HG02571 (cell line): ENCODE measurements around the gene MBD5.
"Not testable (repeated sequence)": the region's sequence is repeated elsewhere in the genome, so short reads cannot be mapped to it uniquely, and the experiment has no call there.

Experiments used
- ATAC-seq: cut with Tn5 transposase; IDR thresholded peaks from one replicate; pipeline ENCODE4 v1.9.1; 2021; ENCODE audit warnings: mild to moderate bottlenecking, moderate library complexity; ENCODE audit not compliant: unreplicated experiment

Gene MBD5

DNA sequence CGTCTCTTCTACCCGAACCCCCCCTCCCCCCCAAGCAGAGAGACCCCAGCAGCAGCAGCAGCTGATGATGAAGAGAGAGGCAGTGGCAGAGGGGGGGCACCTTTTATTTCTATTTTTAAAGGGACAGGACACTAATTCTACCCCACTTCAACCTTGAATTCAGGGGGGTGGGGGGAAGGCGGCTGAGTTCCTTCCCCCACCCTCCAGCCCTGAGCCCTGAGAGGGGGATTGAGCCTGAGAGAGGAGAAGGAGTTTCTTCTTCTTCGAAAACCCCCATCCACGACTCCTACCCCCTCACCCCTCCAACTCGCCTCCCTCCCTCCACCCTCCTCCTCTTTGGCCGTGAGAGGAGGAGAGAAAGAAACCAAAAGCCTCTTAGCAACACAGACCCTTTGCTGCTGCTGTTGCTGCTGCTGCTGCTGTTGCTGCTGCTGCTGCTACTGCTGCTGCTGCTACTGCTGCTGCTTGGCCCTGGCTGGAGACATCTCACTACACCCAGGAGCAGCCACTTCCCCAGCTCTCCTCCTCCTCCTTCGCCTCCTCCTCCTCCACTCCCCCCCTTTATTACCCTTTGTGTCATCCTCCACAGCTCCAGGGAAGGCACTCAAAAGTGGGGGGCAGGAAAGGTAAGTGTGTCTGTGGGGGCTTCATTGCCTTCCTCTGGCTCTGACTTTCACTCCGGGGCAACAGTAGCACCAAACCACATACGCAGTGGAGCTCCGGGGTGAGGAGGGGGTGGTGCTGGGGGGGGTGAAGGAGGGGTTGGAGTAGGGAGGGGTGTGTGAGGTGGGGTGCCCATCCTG lies at the start of gene MBD5:
Gene MBD5, plus strand, starts transcription at position 33 of the 803 bp plus-strand sequence.
- peak; percentile 38 for ATAC-seq

DNA sequence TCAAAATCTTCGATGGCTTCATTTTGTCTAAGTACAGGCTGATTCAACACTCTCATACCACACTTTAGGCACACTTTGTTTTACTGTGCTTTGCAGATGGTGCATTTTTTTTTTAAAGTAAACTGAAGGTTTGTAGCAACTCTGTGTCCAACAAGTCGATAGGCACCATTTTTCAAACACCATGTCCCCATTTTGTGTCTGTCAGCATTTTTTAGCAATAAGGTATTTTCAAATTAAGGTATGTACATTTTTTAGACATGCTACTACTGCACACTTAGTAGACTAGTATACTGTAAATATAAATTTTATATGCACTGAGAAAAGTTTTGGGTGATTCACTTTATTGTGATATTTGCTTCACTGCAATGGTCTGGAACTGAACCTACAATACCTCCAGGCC lies 44.8 kb upstream of the MBD5 start:
- no peak for ATAC-seq

DNA sequence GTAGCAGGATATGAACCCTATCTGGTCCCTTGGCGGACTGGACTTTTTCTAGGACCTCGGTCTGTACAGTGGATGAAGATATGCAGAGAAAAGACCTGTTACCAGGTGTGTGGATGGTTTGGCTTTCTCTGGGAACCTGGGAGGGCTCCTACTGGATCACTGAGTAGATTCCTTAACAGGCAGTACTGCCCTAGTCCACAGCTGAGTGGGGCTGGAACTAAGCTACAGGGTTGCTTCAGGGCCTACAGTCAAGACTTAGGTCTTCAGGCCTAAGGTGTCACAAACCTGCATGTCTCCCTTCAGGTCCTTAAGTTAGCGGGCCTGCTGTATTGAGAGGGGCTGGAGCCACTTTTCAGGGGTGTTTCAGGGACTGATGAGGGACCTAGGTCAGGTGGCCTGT lies 43.2 kb upstream of the MBD5 start:
- ATAC-seq = no peak

DNA sequence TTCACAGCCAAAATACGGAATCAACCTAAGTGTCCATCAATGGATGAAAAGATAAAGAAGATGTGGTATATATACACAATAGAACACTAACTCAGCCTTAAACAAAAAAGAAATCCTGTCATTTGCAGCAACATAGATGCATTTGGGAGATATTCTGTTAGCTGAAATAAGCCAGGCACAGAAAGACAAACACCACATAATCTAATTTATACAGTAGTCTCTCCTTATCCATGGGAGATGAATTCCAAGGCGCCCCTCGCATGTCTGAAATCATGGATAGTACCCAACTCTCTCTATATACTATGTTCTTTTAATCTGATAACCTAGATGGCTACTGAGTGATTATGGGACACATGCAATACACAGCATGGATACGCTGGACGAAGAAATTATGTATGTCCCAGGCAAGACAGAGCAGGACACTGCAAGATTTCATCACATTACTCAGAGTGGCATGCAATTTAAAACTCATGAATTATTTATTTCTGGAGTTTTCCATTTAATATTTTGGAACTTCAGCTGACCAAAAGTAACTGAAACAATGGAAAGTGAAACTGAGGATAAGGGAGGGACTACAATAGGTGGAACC lies 39.9 kb upstream of the MBD5 start:
- ATAC-seq = no peak

DNA sequence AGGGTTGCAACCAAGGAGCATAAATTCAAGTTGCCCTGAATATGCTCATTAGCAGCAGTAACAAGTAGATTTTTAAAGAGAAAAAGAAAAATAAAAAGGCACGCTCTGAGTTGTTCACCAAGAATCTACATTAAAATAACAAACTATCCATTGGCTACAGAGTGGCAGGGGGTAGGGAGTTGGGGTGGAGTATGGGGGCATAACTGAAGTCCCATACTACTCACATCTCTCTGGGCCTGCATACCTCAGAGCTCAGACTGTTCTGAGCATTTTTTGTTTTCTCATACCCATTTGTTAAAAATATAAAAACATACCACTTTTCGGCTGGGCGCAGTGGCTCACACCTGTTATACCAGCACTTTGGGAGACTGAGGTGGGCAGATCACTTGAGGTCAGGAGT lies 31.8 kb upstream of the MBD5 start:
- no peak for ATAC-seq

DNA sequence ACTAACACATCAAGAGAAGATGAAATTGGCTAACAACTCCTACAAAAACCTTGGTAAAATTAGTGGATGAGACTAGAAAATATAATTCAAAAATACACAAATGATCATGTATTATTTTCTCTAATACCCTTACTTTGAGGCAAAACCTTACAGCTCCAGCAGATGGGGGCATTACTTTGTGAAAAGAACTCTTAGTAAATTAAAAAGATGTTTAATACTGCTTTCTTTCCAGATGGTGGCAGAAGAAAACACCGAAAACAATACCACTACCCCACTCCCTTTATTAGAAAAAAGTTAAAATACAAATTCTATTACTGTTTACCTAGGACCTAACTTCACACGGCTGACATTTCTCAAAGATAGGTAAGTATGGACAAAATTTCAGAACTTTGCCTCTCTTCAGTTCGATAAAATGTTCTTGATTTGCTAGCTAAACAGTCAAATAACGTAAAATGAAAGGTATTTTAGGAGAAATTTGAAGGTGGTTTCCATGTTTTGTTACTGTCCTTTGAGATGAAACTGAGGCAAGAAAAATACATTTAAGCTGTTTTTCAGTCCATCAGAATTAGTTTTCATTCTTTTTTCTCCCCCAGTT lies 31.0 kb upstream of the MBD5 start:
- no peak for ATAC-seq

DNA sequence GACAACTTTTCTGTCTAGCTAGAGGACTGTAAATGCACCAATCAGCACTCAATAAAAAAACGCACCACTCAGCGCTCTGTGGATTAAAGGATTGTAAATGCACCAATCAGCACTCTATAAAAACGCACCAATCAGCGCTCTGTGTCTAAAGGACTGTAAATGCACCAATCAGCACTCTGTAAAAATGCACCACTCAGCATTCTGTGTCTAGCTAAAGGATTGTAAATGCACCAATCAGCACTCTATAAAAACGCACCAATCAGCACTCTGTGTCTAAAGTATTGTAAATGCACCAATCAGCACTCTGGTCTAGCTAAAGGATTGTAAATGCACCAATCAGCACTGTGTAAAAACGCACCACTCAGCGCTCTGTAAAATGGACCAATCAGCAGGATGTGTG lies 25.9 kb upstream of the MBD5 start:
- not testable (repeated sequence) for ATAC-seq

DNA sequence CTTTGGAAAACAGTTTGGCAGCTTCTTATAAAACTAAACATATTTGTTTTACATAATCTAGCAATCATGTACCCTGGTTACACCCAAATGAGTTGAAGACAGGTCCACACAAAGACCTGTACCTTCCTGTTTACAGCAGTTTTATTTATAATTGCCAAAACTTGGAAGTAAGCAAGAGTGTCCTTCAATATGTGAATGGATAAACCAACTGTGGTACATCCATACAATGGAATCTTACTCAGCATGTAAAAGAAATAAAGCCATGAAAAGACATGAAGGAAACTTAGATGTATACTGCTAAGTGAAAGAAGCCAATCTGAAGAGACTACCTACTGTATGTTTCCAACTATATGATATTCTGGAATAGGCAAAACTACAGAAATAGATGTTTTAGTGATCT lies 24.1 kb upstream of the MBD5 start:
- ATAC-seq = no peak

DNA sequence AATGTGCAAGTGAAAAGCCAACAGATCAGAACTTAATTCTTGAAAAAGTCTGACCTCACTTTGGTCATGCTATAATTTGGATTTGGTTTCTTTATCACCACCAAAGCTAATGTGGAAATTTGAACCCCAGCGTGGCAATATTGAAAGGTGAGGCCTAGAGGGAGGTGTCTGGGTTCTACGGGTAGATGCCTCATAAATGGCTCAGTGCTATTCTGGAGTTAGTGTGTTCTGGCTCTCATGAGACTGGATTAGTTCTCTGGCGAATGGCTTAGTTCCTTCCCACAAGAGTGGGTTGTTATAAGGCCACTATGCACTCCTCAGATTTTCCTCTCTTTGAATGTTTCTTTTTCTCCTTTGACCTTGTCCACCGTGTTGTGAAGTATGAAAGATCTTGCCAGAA lies 22.7 kb upstream of the MBD5 start:
- ATAC-seq = no peak

DNA sequence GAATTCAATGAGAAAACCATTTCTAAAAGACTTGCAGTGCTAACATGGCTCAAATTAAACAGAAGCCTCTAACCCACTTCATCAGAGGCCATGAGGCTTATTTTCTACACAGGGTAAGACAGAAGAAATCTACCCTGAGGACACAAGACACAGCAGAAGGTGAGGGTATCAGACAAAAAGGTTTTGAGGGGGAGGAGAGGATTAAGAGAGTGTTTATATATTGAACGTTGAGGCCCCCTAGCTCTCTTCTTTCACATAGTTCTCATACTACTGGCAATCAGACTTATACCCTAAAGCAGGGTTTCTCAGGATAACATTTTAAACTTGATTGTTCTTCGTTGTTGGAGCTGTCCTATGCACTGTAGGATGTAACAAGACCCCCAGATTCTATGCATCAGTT lies 21.8 kb upstream of the MBD5 start:
- no peak for ATAC-seq

DNA sequence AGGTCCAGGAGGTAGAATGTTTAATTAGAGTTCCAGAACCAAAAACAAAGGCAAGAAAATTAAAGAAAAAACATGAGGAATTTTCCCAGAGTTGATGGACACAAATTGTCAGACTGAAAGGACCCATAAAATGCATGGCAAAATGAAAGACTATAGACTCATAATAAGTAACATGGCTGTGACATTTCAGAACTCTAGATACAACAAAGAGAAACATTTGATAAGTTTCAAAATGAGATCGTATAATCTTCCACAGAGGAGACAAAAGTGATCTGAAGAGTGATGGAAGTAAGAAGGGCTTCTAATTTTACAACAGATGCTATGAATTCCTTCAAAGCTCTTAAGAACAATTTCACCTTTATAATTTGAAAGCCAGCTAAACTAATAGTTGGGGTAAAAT lies 20.8 kb upstream of the MBD5 start:
- ATAC-seq = no peak

DNA sequence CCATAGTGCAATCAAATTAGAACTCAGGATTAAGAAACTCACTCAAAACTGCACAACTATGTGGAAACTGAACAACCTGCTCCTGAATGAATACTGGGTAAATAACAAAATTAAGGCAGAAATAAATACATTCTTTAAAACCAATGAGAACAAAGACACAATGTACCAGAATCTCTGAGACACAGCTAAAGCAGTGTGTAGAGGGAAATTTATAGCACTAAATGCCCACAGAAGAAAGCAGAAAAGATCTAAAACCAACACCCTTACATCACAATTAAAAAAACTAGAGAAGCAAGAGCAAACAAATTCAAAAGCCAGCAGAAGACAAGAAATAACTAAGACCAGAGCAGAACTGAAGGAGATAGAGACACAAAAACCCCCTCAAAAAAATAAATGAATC lies 18.5 kb upstream of the MBD5 start:
- not testable (repeated sequence) for ATAC-seq

DNA sequence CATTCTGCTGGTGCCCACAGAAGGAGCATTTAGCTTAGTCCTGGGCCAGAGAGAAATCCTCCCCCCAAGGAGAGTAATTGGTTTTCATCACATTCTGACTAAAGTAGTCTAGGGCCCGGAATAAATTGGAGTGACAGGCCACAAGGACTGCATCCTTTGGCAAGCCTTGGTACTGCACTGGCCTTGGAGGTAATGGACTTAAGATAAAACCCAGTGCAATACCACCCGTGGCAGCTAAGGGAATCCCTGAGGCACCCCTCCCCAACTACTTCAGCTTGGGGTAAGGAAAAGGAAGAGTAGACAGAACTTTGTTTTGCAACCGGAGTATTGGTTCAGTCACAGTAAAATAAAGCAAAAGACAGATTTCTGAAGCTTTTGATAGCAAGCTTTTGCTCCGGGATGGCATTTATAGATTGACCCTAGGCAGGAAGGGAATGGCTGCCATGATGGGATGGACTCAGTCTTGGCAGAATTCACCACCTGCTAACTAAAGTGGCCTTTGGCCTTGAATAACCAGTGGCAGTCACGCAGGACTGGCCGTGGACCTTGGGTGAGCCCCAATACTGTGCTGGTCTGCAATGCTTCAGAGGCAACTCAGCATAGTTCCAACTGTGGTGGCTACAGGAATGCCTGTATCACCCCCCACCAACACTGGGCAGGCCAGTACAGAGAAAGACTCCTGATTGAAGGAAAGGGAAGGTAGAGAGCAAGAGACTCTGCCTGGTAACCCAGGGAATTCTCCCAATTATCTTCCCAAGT lies 14.5 kb upstream of the MBD5 start:
- ATAC-seq = no peak

DNA sequence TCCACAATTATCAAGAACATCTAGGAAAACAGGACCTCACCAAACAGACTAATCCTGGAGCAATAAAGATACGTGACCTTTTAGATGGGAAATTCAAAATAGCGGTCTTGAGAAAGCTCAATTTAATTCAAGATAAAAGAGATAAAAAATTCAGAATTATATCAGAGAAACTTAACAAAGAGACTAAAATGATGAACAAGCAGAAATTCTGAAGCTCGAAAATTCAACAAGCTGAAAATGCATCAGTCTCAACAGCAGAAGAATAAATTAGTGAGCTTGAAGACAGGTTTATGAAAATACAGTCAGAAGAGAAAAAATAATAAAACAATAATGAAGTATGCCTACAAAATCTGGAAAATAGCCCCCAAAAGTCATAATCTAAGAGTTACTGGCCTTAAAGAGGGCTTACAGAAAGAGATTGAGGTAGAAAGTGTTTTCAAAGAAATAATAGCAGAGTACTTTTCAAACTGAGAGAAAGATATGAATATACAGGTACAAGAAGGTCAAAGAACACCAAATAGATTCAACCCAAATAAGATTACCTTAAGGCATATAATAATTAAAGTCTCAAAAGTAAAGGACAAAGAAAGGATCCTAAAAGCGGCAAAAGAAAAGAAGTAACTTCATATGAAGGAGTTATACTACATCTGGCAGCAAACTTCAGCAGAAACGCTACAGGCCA lies 13.5 kb upstream of the MBD5 start:
- ATAC-seq = no peak

DNA sequence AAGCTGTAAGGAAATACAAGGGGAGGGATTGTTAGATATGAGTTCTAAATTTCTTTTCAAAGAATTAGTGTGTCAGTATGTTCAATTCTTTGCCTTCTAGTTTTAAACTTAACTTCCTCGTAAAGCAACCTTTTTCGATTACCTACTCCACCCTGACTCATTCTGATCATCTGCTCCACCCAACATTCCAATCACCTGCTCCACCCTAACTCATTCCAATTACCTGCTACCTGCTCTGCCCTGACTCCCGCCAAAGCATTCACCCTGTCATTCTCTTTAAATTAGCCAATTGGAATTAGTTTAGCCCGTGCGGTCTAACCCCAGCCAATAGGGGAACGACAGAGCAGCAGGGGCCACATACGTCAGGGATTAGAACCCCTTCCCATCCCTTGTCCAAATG lies 12.5 kb upstream of the MBD5 start:
- not testable (repeated sequence) for ATAC-seq

DNA sequence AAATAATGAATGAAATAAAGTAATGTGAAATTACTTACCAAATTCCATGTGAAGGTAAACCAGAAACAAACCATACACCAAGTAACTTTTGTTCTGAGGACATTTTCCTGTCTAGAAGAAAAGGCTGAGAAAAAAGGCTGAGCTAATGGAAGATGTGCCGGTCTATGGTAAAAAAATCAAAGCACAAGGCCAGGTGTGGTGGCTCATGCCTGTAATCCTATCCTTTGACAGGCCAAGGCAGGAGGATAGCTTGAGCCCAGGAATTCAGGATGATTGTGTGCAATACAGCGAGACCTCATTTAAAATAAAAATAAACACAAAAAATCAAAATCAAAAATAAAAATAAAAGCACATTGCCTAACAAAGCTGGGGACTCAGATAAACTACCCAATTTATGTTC lies 7.0 kb upstream of the MBD5 start:
- ATAC-seq = no peak

DNA sequence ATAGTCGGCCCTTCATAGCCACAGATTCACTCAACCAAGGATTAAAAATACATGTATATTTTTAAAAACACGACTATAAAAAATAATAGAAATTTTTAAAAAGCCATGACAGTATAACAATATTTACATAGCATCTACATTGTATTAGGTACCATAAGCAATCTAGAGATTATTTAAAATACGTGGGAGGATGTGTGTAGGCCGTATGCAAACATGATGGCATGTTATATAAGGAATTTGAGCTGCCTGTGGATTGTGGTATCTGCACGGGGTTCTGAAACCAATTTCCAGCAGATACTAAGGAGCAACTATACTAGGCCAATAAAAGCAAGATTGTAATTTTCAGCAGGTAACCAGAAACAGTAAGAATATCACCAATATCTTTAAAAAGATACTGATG lies 6.3 kb upstream of the MBD5 start:
- ATAC-seq = no peak

DNA sequence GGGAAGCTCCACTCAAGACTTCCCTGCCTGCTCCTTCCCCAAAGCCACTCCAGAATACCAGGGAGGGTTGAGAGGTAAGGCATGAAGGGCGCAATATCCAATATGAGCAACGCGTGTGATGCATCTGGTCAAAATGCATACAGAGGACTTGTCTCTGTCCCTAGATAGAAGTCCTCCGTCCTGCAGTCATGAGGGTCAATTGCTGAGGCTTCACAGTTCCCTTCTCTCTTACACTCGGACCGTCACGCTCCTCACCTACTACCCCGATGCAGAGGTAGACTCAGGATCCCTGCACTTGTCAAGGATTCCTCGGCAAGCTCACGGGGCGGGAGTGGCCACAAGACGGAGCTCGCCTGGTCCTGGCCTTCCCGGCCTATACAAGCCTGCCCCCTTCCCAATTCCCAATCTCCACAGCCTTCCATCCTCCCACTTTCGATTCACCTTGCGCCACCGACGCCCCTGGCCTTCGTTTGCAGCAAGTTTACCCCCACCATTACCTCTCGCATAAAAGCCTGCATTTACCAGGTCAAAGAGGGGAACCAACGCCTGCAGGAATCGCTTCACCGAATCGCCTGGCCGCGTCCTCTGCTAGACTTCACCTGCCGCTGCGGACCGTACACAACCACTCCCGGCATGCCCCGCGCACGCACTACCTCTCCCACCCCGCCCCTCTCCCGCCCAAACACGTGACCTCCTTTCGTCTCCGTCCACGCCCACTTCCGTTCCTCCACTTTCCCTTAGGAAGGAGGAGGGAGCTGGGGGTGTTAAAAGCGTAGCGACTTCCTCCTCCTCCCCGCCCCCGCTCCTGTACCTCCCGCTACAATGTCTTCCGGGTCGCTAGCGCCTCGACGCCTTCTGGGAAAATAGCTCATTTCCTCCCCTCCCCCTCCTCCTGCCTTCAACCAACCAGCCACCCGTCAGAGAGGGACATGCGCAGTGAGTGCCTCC lies 506 bp upstream of the MBD5 start, which contains the start of gene ORC4:
Gene ORC4, minus strand, starts transcription at position 627 of the 948 bp plus-strand sequence. CDS start 44,779 bp downstream, outside the sequence.
- ATAC-seq = peak; percentile 80

DNA sequence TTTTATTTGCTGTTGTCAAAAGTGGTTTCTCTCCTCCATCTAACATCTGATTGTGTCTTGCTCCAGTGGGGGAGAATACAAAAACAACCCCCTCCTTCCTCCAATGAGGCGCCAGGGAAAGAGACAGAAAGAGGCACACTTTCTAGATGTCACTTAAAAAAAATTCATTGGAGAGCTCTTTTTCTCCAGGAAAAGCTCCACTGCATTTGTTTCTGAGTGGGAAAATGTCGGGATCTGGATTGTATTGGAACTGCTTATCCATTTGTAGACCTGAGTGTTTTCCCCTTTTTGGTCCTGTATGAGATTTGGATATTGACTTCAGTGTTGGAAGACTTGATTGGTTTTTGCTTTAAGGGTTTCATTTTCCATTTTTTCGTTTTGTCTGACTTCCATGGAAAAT lies 995 bp downstream of the MBD5 start:
- no peak for ATAC-seq

DNA sequence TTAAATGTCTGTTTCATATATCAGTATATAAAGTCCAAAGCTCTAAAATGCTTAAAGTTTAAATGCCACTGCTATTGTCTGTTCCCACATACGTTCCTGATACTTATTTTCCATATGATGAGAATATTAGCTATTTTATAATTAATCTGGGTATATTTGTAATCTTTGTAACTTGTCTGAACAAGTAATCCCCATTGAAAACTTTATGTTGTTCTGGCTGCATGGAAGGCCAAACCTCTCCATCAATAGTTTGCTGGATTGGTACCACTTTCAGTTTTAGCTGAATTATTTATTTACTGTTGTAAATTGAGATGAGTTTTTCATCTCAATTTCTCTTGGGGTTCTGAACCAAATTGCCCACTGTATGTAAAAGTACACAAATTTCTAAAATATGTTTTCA lies 1.5 kb downstream of the MBD5 start:
- no peak for ATAC-seq
